GM12801 (cell line): ENCODE measurements around the gene ECEL1.

Experiments used
- TF ChIP-seq, protein P1 (sequence below): IDR thresholded peaks from one replicate; pipeline ENCODE4 v1.5.1; 2011; ENCODE audit warnings: control low read depth; ENCODE audit not compliant: insufficient read length; ENCODE audit errors: extremely low read depth

ECEL1 gene

DNA sequence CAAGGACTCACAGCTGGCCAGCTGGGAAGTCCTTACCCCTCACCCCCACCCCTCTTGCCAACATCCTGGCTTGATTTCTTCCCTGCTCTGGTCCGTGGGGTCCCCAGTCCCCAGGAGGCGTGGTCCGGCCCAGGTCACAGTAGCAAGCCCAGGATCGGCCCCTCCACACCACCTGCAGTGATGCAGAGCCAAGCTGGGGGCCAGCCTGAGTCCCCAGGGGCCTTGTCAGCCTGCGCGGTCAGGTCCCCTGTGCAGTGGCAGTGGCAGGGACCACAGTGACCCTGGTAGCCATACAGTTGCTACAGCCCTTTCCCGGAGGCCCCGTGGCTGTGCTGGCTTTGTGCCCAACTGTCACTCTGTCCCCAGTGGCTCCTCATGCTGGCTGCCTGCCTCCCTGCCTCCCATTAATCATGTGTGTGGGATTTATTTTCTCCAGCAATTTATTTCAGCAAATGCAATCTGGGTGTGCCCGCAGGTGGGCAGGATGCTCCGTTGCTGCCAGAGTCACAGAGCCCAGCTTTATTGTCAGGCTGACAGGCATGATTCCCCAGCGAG, 23.8 kb upstream of the ECEL1 start:
- TF ChIP-seq, protein P1, sequence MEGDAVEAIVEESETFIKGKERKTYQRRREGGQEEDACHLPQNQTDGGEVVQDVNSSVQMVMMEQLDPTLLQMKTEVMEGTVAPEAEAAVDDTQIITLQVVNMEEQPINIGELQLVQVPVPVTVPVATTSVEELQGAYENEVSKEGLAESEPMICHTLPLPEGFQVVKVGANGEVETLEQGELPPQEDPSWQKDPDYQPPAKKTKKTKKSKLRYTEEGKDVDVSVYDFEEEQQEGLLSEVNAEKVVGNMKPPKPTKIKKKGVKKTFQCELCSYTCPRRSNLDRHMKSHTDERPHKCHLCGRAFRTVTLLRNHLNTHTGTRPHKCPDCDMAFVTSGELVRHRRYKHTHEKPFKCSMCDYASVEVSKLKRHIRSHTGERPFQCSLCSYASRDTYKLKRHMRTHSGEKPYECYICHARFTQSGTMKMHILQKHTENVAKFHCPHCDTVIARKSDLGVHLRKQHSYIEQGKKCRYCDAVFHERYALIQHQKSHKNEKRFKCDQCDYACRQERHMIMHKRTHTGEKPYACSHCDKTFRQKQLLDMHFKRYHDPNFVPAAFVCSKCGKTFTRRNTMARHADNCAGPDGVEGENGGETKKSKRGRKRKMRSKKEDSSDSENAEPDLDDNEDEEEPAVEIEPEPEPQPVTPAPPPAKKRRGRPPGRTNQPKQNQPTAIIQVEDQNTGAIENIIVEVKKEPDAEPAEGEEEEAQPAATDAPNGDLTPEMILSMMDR, result no peak

DNA sequence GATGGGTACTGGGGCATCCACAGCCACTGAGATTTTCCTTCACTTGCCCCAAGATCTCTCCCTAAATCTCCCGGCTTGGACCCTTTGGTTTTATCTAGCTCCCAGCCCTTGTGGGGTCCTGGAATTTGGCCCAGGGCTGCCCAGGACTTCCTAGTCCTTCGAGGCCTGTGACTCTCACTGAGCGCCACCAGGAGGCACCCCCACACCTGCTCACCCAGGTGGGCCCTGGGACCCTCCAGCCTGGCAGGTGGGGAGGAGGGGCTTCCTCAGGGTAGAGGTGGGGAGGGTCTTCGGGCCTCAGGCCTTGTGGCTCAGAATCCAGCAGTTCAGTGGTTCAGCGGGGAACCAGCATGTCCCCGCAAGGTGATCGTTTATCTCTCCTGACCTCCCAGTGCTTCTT, 20.6 kb upstream of the ECEL1 start:
- TF ChIP-seq, protein P1, result no peak

DNA sequence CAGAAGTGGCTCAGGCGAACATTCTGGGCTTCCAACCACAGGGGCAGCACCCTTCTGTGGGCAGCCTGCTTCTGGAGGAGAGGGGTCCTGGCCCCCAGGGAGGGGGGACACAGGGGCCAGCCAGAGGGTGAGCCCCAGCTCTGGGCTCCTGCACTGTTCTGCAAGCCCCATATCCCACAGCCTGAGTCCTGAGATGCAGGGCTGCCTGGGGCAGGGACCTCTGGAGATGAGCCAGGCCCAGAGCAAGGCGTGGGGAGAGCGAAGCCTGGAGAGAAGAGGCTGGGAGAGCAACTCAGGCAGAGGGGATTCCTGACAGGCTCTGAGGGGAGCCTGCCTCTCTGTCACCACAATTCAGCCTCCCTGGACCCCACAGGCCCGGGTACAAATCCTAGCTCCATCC, 19.1 kb upstream of the ECEL1 start:
- TF ChIP-seq, protein P1, result no peak

DNA sequence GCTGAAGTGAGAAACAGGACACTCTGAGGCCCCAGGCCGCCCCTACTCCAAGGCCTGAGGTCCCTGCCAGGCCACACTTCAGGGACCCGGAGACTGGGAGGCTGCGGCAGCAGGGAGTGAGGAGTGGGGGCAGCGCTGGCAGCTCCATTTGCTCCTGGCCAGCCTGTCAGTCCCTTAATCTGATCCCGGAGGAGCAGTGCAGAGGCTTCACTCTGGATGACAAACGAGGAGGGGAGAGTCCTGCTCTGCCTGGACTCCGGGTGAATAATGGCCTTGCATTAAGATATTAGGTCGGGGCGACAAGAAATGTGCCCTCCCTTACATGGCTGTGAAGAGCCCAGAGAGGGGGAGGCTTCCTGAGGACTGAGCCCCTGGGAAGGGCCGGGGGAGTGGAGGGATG, 18.2 kb upstream of the ECEL1 start:
- TF ChIP-seq, protein P1, result no peak

DNA sequence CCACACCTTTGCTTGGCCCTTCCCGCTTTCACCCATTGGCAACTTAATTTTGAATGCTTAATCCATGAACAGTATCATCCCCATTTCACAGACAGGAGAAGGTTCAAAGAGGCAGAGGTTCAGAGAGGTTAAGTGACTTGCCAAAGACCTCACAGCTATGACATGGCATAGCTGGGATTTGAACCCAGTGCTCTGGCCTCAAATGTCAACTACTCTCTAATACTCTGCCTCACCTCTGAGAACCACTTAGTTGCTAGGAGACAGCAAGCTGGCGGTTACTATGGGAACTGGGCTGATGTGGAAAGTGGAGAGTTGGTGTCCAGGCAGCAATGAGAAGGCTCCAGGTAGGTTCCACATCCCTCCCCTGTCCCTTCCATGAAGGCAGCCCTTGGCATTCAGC, 16.8 kb upstream of the ECEL1 start:
- TF ChIP-seq, protein P1, result no peak

DNA sequence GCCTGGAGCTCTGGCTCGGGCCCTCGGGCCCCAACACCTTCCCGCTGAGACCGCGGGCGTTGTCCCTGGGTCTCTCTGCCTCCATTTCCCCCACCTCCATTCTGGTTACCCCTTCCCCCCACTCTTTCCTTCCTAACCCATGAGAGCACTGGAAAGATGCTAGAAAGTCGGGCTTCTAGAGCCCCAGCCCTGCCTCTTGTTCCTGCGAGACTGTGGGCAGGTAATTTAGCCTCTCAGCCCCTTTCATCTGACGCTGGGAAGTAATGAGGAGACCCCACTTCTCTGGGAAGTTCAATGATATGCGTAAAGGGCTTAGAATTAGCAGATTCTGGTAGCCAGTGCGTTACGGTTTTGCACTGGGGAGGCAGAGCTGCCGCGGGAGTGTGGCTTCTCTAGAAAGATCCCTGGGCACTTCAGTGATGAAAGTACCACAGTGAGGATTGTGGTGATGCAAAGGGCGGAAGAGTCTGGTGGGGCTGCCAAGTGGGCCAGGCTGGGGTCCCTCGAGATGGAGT, 16.2 kb upstream of the ECEL1 start:
- TF ChIP-seq, protein P1, result no peak

DNA sequence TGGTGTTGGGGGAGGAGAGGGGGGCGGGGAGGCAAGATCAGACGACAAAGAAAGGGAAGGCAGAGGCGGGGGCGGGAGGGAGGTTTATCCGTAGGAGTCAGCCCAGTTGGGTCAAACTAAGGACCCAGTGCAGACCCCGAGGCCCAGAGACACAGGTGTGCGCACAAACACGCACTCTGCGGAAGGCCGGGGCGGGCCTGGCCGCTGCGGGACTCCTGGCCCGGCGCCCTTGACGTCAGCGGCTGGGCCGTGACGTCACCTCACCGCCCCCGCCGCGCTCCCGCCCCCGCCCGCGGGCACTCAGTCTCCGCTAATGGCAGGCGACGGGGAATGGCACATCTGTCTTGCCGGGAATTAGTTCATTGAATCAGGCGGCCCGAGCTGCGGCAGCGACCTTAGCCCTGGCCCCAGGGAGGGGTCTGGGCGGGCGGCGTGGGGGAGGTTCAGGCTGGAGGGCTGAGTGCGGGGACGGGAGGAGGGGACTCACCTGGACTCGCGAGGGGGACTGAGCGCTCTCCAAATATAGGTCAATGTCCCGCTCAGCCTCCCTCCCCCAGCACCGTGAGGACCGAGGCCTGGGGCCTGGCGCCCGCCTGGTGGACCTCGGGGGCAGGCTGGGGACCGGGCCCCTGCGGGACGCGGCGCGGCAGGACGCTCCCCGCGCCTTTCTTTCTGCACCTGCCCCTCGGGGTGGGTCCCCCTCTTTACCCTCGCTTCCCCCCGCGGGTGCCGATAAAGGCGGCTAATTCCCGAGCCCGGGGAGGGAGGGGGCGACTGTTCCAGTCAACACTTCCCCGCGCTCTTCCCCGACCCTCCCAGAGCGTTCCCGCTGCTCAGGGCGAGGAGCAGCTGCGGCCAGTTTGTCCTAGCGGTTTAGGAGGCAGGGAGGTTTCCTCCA, 15.5 kb upstream of the ECEL1 start:
- TF ChIP-seq, protein P1, result no peak
